ENCODE measurements around the gene HLTF. TPM values are rescaled to one million over a fixed set of nuclear protein-coding genes. Genes with fewer than 3 reads are reported as not detected.

The HLTF gene, protein sequence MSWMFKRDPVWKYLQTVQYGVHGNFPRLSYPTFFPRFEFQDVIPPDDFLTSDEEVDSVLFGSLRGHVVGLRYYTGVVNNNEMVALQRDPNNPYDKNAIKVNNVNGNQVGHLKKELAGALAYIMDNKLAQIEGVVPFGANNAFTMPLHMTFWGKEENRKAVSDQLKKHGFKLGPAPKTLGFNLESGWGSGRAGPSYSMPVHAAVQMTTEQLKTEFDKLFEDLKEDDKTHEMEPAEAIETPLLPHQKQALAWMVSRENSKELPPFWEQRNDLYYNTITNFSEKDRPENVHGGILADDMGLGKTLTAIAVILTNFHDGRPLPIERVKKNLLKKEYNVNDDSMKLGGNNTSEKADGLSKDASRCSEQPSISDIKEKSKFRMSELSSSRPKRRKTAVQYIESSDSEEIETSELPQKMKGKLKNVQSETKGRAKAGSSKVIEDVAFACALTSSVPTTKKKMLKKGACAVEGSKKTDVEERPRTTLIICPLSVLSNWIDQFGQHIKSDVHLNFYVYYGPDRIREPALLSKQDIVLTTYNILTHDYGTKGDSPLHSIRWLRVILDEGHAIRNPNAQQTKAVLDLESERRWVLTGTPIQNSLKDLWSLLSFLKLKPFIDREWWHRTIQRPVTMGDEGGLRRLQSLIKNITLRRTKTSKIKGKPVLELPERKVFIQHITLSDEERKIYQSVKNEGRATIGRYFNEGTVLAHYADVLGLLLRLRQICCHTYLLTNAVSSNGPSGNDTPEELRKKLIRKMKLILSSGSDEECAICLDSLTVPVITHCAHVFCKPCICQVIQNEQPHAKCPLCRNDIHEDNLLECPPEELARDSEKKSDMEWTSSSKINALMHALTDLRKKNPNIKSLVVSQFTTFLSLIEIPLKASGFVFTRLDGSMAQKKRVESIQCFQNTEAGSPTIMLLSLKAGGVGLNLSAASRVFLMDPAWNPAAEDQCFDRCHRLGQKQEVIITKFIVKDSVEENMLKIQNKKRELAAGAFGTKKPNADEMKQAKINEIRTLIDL
- 23.6 and 24.9 TPM in 2 replicates for total RNA-seq

GRCh38 chr3:149086232-149086988 lies at the start of gene HLTF:
Gene HLTF, minus strand, starts transcription at chr3:149086533. Its CDS starts 197 bp downstream, at chr3:149086336.

DNA sequence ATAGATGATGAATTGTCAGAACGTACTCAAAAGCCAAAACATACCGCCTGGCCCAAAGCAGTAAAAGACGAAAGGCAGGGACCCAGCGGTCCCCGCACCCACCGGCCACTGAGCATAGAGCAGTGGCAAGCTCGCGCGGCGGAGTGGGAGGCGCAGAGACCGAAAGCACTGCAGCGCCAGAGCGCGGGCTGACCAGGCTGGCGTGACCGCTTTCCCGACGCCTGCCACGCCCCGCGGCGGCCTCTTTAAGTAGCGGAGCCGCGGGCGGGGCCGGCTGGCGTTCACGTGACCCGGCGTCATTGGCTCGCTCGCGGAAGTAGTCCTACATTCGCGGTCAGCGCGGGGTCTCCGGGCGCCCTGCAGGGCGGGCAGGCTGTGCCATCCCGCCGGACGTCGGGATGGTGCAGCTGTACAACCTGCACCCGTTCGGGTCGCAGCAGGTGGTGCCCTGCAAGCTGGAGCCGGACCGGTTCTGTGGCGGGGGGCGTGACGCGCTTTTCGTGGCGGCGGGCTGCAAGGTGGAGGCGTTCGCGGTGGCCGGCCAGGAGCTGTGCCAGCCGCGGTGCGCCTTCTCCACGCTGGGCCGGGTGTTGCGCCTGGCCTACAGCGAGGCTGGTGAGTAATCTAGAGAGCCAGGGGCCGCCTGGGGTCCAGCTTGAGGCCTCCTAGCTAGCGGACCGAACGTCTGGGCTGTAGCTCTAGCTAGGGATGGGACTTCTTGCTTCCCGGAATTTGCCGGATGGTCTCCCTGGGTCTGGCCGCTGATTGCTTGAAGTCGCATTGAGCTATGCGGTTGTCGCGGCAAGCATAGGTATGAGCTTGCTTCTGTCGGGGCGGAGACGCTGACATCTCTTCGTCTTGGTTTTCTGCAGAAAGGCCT lies 43.2 kb upstream of the HLTF start, which contains the start of gene HPS3:
HPS3 (plus strand) TSS at position 313 of the 880 bp plus-strand sequence; CDS start at position 399, 86 bp downstream.

GRCh38 chr3:148991219-148992026 lies 94.9 kb downstream of the HLTF start, which contains the start of gene GYG1:
Gene GYG1, plus strand, starts transcription at chr3:148991540. Its CDS starts 101 bp downstream, at chr3:148991641.

Other genes with a start within 250 kb of the HLTF start
- gene CPA3, start 221.2 kb downstream of the HLTF start, total RNA-seq = not detected in 2 replicates
- 17.6 and 26.4 TPM in 2 replicates for gene GYG1, start 95.0 kb downstream of the HLTF start, total RNA-seq
- gene HPS3, start 43.1 kb upstream of the HLTF start, total RNA-seq = 19.4 and 19.5 TPM in 2 replicates
- 0.21 and 0.48 TPM in 2 replicates for gene CP, start 135.3 kb upstream of the HLTF start, total RNA-seq
- 0.21 and 8.0 TPM in 2 replicates for gene TM4SF18, start 247.1 kb upstream of the HLTF start, total RNA-seq